Stimulated activated CD4-positive, alpha-beta T cell treated with anti-CD3 and anti-CD28 coated beads, Interleukin-15, amount 100 ng/mL, for 24 hours (primary cell): ENCODE data around the gene PKP4.

Source experiments
- DNase-seq: peaks from one replicate; pipeline ENCODE4 v3.0.0-alpha.2; 2020

The PKP4 gene

GRCh38 chr2:158723921-158724802, 267.4 kb downstream of the PKP4 start:
- DNase-seq = no peak

- no peak for DNase-seq
Measured at GRCh38 chr2:158724803-158725381, 268.1 kb downstream of the PKP4 start.

GRCh38 chr2:158725441-158725891, 268.7 kb downstream of the PKP4 start:
- DNase-seq = no peak

- DNase-seq = no peak
Measured at GRCh38 chr2:158726911-158727592, 270.3 kb downstream of the PKP4 start.

- DNase-seq = no peak
Measured at GRCh38 chr2:158728422-158728821, 271.7 kb downstream of the PKP4 start.

GRCh38 chr2:158729451-158729850, 272.7 kb downstream of the PKP4 start:
- no peak for DNase-seq

GRCh38 chr2:158729873-158730620, 273.3 kb downstream of the PKP4 start:
- DNase-seq = no peak

GRCh38 chr2:158730621-158731140, 273.9 kb downstream of the PKP4 start:
- DNase-seq = no peak

GRCh38 chr2:158731386-158731785, 274.6 kb downstream of the PKP4 start:
- DNase-seq = no peak
